ENCODE results near the gene LARP1.

GRCh38 chr5:154740957-154741356, 14.2 kb upstream of the LARP1 start:
- TF ChIP-seq CTCF (conservative IDR thresholded peaks at IDR 0.05; ENCODE audit: low read depth, low read length) (no peak), EZH2 (IDR thresholded peaks at IDR 0.05; ENCODE audit: low read length, unreplicated experiment) (no peak), EZH2phosphoT487 (IDR thresholded peaks at IDR 0.05; ENCODE audit: borderline replicate concordance, low read length) (no peak)
